Stimulated activated CD8-positive, alpha-beta memory T cell treated with anti-CD3 and anti-CD28 coated beads, Interleukin-12 subunit alpha, Interleukin-12 subunit beta, amount 100 ng/mL, for 24 hours (primary cell): Measurements from ENCODE around the gene CUTA.
A peak's percentile ranks its signal among the peaks of the same experiment; 100 is the strongest.
"Not testable (repeated sequence)": the region's sequence is repeated elsewhere in the genome, so short reads cannot be mapped to it uniquely, and the experiment has no call there.

Experiments
- DNase-seq: peaks from one replicate; pipeline ENCODE4 v3.0.0-alpha.2; 2020; ENCODE audit errors: extremely low read depth

CUTA gene

GRCh38 chr6:33405386-33405940 is 12.4 kb downstream of the CUTA start:
- DNase-seq, result no peak

- DNase-seq, result no peak
These were observed 13.0 kb downstream of the CUTA start for GRCh38 chr6:33404884-33405283.

GRCh38 chr6:33399881-33400280 is 18.0 kb downstream of the CUTA start:
- DNase-seq, result not testable (repeated sequence)

GRCh38 chr6:33398601-33399000 is 19.3 kb downstream of the CUTA start:
- DNase-seq, result not testable (repeated sequence)

- DNase-seq, result no peak
These were observed 20.4 kb downstream of the CUTA start for GRCh38 chr6:33397541-33397940.

GRCh38 chr6:33392979-33393378 is 24.9 kb downstream of the CUTA start:
- DNase-seq, result no peak

- no peak for DNase-seq
These were observed 25.3 kb downstream of the CUTA start for GRCh38 chr6:33392595-33392948.

GRCh38 chr6:33391922-33392594 is 25.8 kb downstream of the CUTA start:
- peak; percentile 10 for DNase-seq

- DNase-seq, result peak; percentile 98
These were observed 26.5 kb downstream of the CUTA start, which contains the start of gene KIFC1 for GRCh38 chr6:33391278-33391921. TSS of gene KIFC1 (plus strand) at chr6:33391823. CDS start at chr6:33391986, 163 bp downstream.

GRCh38 chr6:33390767-33391277 is 27.1 kb downstream of the CUTA start:
- DNase-seq, result no peak

GRCh38 chr6:33390173-33390572 is 27.7 kb downstream of the CUTA start:
- DNase-seq, result no peak

GRCh38 chr6:33384581-33385020 is 33.3 kb downstream of the CUTA start:
- no peak for DNase-seq

- no peak for DNase-seq
These were observed 34.3 kb downstream of the CUTA start for GRCh38 chr6:33383427-33384185.

- no peak for DNase-seq
These were observed 37.5 kb downstream of the CUTA start for GRCh38 chr6:33380272-33380981.

- DNase-seq, result not testable (repeated sequence)
These were observed 38.7 kb downstream of the CUTA start for GRCh38 chr6:33379184-33379583.

- DNase-seq, result no peak
These were observed 40.7 kb downstream of the CUTA start for GRCh38 chr6:33377171-33377570.

- no peak for DNase-seq
These were observed 42.7 kb downstream of the CUTA start for GRCh38 chr6:33375143-33375671.

GRCh38 chr6:33373960-33374910 is 43.7 kb downstream of the CUTA start:
- no peak for DNase-seq

GRCh38 chr6:33372526-33373123 is 45.3 kb downstream of the CUTA start:
- no peak for DNase-seq

- not testable (repeated sequence) for DNase-seq
These were observed 46.0 kb downstream of the CUTA start for GRCh38 chr6:33371901-33372300.
